HCT116 (cell line): ENCODE data around the gene HMGCLL1. TPM values are rescaled to one million over a fixed set of nuclear protein-coding genes. Genes with fewer than 3 reads are reported as not detected.

Experiments used
- ATAC-seq: fragments of 200-7000 bp; cut with Tn5 transposase; 2 replicates; pipeline ENCODE4 v1.9.1; 2020; ENCODE audit warnings: mild to moderate bottlenecking, moderate library complexity
- BruUV-seq: library from RNA; stranded (reverse); fragments of 400-500 nt; replicated peaks from 2 replicates; lab custom pipeline; 2021; lab: Mats Ljungman, UMichigan
- CTCF ChIA-PET: fragments of 300-600 bp; sonication (Branson Sonifier 250); formaldehyde crosslinking; loops from one replicate; lab custom pipeline; 2021; ENCODE audit warnings: antibody characterized with exemption; lab: Charles Lee
- POLR2A ChIA-PET: fragments of 300-600, 350-600 bp; sonication (Branson Sonifier 250); formaldehyde crosslinking; loops from one replicate; lab custom pipeline; 2021; ENCODE audit warnings: antibody characterized with exemption; lab: Charles Lee
- RAD21 ChIA-PET, 2 experiments: fragments of 300-600 bp; sonication (Branson Sonifier 250); formaldehyde crosslinking; loops; one replicate each; lab custom pipeline; 2023; ENCODE audit warnings: low total read pairs in 2 of 2; ENCODE audit not compliant: uncharacterized antibody in 2 of 2, unreplicated experiment in 2 of 2, low non-redundant PET in 1 of 2; lab: Charles Lee
- DNase-seq: peaks from one replicate; pipeline ENCODE4 v3.0.0-alpha.2; 2010; ENCODE audit warnings: low read depth, low spot score
- H2AFZ ChIP-seq: fragments of 200-600 bp; shearing (Covaris generic), sonication (generic); 2 replicates; pipeline ENCODE4 v1.6.1; 2017; ENCODE audit warnings: low read depth, mixed run types, mixed read lengths, antibody characterized with exemption, low read length; ENCODE audit not compliant: poor library complexity, severe bottlenecking
- H3K27ac ChIP-seq: 2 replicates; pipeline ENCODE4 v1.5.1; 2012; ENCODE audit warnings: low read depth, low read length
- H3K27me3 ChIP-seq: fragments of 200-600 bp; sonication (generic); 2 replicates; pipeline ENCODE4 v1.6.1; 2016; ENCODE audit warnings: mixed run types, low read length, mixed read lengths; ENCODE audit not compliant: insufficient read depth
- H3K36me3 ChIP-seq, 2 experiments: fragments of 200-500 bp in 1 of 2; fragments of 200-600 bp in 1 of 2; sonication (Bioruptor generic) in 1 of 2; sonication (generic) in 1 of 2; 2 replicates each; pipeline versions ENCODE4 v1.5.1 to v1.6.1; 2014 to 2016; ENCODE audit warnings: low read length in 2 of 2, inconsistent platforms in 1 of 2, mixed read lengths in 1 of 2, mixed run types in 1 of 2; ENCODE audit not compliant: insufficient read depth in 2 of 2, control insufficient read depth in 1 of 2
- H3K4me1 ChIP-seq, 2 experiments: fragments of 200-600 bp in 1 of 2; sonication (generic) in 1 of 2; 2 replicates each; pipeline versions ENCODE4 v1.5.1 to v1.6.1; 2012 to 2017; ENCODE audit warnings: low read length in 2 of 2, inconsistent platforms in 1 of 2, mild to moderate bottlenecking in 1 of 2, mixed read lengths in 1 of 2, mixed run types in 1 of 2, moderate library complexity in 1 of 2; ENCODE audit not compliant: insufficient read depth in 2 of 2, control insufficient read depth in 1 of 2
- H3K4me2 ChIP-seq: fragments of 200-600 bp; sonication (generic); 2 replicates; pipeline ENCODE4 v1.6.1; 2017; ENCODE audit warnings: mixed run types, low read length, mixed read lengths
- H3K4me3 ChIP-seq, 2 experiments: fragments of 200-600 bp in 1 of 2; sonication (generic) in 1 of 2; replicated peaks in 1 of 2; 2 replicates each; pipeline ENCODE4 v1.5.1; 2011 to 2016; ENCODE audit warnings: low read length in 2 of 2, control low read depth in 1 of 2, low read depth in 1 of 2, mild to moderate bottlenecking in 1 of 2, mixed read lengths in 1 of 2, mixed run types in 1 of 2
- H3K79me2 ChIP-seq: fragments of 200-600 bp; sonication (generic); 2 replicates; pipeline ENCODE4 v1.6.1; 2017; ENCODE audit warnings: mild to moderate bottlenecking, mixed run types, low read length, moderate library complexity, mixed read lengths; ENCODE audit not compliant: insufficient read depth
- H3K9ac ChIP-seq: fragments of 200-600 bp; sonication (generic); 2 replicates; pipeline ENCODE4 v1.6.1; 2016; ENCODE audit warnings: low read length, mixed read lengths
- H3K9me2 ChIP-seq: fragments of 200-600 bp; sonication (generic), shearing (Covaris generic); 2 replicates; pipeline ENCODE4 v1.6.1; 2017; ENCODE audit warnings: mixed run types, mild to moderate bottlenecking, moderate library complexity; ENCODE audit not compliant: insufficient read depth
- H3K9me3 ChIP-seq, 2 experiments: fragments of 200-500 bp in 1 of 2; fragments of 200-600 bp in 1 of 2; sonication (Bioruptor generic) in 1 of 2; sonication (generic) in 1 of 2; 2 replicates each; pipeline ENCODE4 v1.6.1; 2014 to 2017; ENCODE audit warnings: low read length in 2 of 2, mixed read lengths in 2 of 2, inconsistent platforms in 1 of 2, low read depth in 1 of 2, mild to moderate bottlenecking in 1 of 2, mixed run types in 1 of 2, moderate library complexity in 1 of 2; ENCODE audit not compliant: control insufficient read depth in 1 of 2, insufficient read depth in 1 of 2
- H4K20me1 ChIP-seq: fragments of 200-600 bp; sonication (generic), shearing (Covaris generic); 2 replicates; pipeline ENCODE4 v1.6.1; 2017; ENCODE audit warnings: mixed run types, mild to moderate bottlenecking, moderate library complexity; ENCODE audit not compliant: insufficient read depth
- EGR1 ChIP-seq: IDR thresholded peaks from 2 replicates; pipeline ENCODE4 v1.6.1; 2012; ENCODE audit warnings: low read depth
- ELF1 ChIP-seq: IDR thresholded peaks from 2 replicates; pipeline ENCODE4 v1.6.1; 2012; ENCODE audit warnings: low read depth, borderline replicate concordance
- EZH2 ChIP-seq: fragments of 200-600 bp; sonication (generic); IDR thresholded peaks from 2 replicates; pipeline ENCODE4 v1.6.1; 2017; ENCODE audit warnings: antibody characterized with exemption, mixed run types
- EZH2phosphoT487 ChIP-seq: fragments of 200-600 bp; IDR thresholded peaks from 2 replicates; pipeline ENCODE4 v1.6.1; 2018; ENCODE audit warnings: antibody characterized with exemption, borderline replicate concordance
- FOSL1 ChIP-seq: IDR thresholded peaks from 2 replicates; pipeline ENCODE4 v1.6.1; 2012; ENCODE audit warnings: low read depth
- POLR2A ChIP-seq: IDR thresholded peaks from 2 replicates; pipeline ENCODE4 v1.7.0; 2011; ENCODE audit warnings: borderline replicate concordance; ENCODE audit not compliant: insufficient read depth, insufficient read length; ENCODE audit errors: extremely low read depth
- POLR2AphosphoS5 ChIP-seq: IDR thresholded peaks from 2 replicates; pipeline ENCODE4 v1.6.1; 2011; ENCODE audit warnings: mild to moderate bottlenecking, low read depth, low read length, moderate library complexity
- RAD21 ChIP-seq: IDR thresholded peaks from 2 replicates; pipeline ENCODE4 v1.6.1; 2012; ENCODE audit warnings: low read depth, mild to moderate bottlenecking
- SIN3A ChIP-seq: IDR thresholded peaks from 2 replicates; pipeline ENCODE4 v1.6.1; 2012; ENCODE audit warnings: low read depth
- SP1 ChIP-seq: IDR thresholded peaks from 2 replicates; pipeline ENCODE4 v1.6.1; 2012; ENCODE audit warnings: low read depth
- SRF ChIP-seq: IDR thresholded peaks from 2 replicates; pipeline ENCODE4 v1.6.1; 2012; ENCODE audit warnings: low read depth
- YY1 ChIP-seq: IDR thresholded peaks from 2 replicates; pipeline ENCODE4 v1.6.1; 2011; ENCODE audit warnings: low read length, low read depth, moderate library complexity, mild to moderate bottlenecking; ENCODE audit not compliant: insufficient replicate concordance; ENCODE audit errors: extremely low read depth
- ZFX ChIP-seq: fragments of 450-650 bp; IDR thresholded peaks from 2 replicates; pipeline ENCODE4 v1.6.1; 2017
- ZNF274 ChIP-seq: fragments of 200-500 bp; sonication (Bioruptor generic); IDR thresholded peaks from 2 replicates; pipeline ENCODE4 v1.6.1; 2014; ENCODE audit warnings: mild to moderate bottlenecking, low read depth, low read length, inconsistent platforms
- intact Hi-C: fragments of 100-400 bp; cut with micrococcal nuclease; formaldehyde crosslinking; loops from 2 replicates; pipeline ENCODE4 v1.10.0; 2022
- total RNA-seq: library from RNA; stranded (reverse); gene quantifications from one replicate; pipeline ENCODE4 v1.2.1, GENCODE V29; 2021; ENCODE audit not compliant: unreplicated experiment
- TF ChIP-seq, protein P1 (sequence below), 3 experiments: fragments of 200-600 bp in 1 of 3; sonication (generic) in 1 of 3; IDR thresholded peaks in 2 of 3; conservative IDR thresholded peaks in 1 of 3; 2 replicates each; pipeline ENCODE4 v1.5.1; 2012 to 2017; ENCODE audit warnings: low read depth in 2 of 3, low read length in 2 of 3, antibody characterized with exemption in 1 of 3, borderline replicate concordance in 1 of 3, control low read depth in 1 of 3, mild to moderate bottlenecking in 1 of 3, mixed read lengths in 1 of 3, mixed run types in 1 of 3, moderate library complexity in 1 of 3; ENCODE audit not compliant: insufficient read depth in 1 of 3
- TF ChIP-seq, protein P2 (sequence below): IDR thresholded peaks from 2 replicates; pipeline ENCODE4 v1.6.1; 2011; ENCODE audit warnings: mild to moderate bottlenecking, low read length, moderate library complexity; ENCODE audit not compliant: insufficient replicate concordance; ENCODE audit errors: extremely low read depth
- TF ChIP-seq, protein P3 (sequence below): IDR thresholded peaks from 2 replicates; pipeline ENCODE4 v1.6.1; 2012; ENCODE audit warnings: low read depth

Gene HMGCLL1
- total RNA-seq, 1 experiment from 2014 or later = not detected

- H3K4me1 ChIP-seq = no peaks in the 10 kb centered on the region
- CTCF ChIA-PET = interaction anchor here (1.2 to 1.7 kb wide), 2 partner anchors 9 to 269 kb away, joined by 3 to 4 read pairs; no protein-coding TSS in a partner anchor
- TF ChIP-seq EZH2phosphoT487 (no peak), FOSL1 (no peak), POLR2A (no peak), ZFX (no peak), POLR2AphosphoS5 (no peak), EZH2 (no peak), ELF1 (no peak), SIN3A (no peak), SP1 (no peak), YY1 (no peak), ZNF274 (no peak), RAD21 (no peak), SRF (no peak), EGR1 (no peak)
- TF ChIP-seq, protein P1, sequence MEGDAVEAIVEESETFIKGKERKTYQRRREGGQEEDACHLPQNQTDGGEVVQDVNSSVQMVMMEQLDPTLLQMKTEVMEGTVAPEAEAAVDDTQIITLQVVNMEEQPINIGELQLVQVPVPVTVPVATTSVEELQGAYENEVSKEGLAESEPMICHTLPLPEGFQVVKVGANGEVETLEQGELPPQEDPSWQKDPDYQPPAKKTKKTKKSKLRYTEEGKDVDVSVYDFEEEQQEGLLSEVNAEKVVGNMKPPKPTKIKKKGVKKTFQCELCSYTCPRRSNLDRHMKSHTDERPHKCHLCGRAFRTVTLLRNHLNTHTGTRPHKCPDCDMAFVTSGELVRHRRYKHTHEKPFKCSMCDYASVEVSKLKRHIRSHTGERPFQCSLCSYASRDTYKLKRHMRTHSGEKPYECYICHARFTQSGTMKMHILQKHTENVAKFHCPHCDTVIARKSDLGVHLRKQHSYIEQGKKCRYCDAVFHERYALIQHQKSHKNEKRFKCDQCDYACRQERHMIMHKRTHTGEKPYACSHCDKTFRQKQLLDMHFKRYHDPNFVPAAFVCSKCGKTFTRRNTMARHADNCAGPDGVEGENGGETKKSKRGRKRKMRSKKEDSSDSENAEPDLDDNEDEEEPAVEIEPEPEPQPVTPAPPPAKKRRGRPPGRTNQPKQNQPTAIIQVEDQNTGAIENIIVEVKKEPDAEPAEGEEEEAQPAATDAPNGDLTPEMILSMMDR (IDR thresholded peaks at IDR 0.05 in 2 of 3, conservative IDR thresholded peaks at IDR 0.05 in 1 of 3; ENCODE audit: borderline replicate concordance in 1 of 3, insufficient read depth in 1 of 3, low read depth in 2 of 3, low read length in 2 of 3) = no peak
- TF ChIP-seq, protein P2, sequence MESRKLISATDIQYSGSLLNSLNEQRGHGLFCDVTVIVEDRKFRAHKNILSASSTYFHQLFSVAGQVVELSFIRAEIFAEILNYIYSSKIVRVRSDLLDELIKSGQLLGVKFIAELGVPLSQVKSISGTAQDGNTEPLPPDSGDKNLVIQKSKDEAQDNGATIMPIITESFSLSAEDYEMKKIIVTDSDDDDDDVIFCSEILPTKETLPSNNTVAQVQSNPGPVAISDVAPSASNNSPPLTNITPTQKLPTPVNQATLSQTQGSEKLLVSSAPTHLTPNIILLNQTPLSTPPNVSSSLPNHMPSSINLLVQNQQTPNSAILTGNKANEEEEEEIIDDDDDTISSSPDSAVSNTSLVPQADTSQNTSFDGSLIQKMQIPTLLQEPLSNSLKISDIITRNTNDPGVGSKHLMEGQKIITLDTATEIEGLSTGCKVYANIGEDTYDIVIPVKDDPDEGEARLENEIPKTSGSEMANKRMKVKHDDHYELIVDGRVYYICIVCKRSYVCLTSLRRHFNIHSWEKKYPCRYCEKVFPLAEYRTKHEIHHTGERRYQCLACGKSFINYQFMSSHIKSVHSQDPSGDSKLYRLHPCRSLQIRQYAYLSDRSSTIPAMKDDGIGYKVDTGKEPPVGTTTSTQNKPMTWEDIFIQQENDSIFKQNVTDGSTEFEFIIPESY = no peak
- TF ChIP-seq, protein P3, sequence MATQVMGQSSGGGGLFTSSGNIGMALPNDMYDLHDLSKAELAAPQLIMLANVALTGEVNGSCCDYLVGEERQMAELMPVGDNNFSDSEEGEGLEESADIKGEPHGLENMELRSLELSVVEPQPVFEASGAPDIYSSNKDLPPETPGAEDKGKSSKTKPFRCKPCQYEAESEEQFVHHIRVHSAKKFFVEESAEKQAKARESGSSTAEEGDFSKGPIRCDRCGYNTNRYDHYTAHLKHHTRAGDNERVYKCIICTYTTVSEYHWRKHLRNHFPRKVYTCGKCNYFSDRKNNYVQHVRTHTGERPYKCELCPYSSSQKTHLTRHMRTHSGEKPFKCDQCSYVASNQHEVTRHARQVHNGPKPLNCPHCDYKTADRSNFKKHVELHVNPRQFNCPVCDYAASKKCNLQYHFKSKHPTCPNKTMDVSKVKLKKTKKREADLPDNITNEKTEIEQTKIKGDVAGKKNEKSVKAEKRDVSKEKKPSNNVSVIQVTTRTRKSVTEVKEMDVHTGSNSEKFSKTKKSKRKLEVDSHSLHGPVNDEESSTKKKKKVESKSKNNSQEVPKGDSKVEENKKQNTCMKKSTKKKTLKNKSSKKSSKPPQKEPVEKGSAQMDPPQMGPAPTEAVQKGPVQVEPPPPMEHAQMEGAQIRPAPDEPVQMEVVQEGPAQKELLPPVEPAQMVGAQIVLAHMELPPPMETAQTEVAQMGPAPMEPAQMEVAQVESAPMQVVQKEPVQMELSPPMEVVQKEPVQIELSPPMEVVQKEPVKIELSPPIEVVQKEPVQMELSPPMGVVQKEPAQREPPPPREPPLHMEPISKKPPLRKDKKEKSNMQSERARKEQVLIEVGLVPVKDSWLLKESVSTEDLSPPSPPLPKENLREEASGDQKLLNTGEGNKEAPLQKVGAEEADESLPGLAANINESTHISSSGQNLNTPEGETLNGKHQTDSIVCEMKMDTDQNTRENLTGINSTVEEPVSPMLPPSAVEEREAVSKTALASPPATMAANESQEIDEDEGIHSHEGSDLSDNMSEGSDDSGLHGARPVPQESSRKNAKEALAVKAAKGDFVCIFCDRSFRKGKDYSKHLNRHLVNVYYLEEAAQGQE = no peak
- POLR2A ChIA-PET = no interaction called here
- RAD21 ChIA-PET = no interaction called here
- intact Hi-C loops = no loop called here
- no peak overlapping the region for H3K9ac ChIP-seq
- H3K27ac ChIP-seq = no peak overlapping the region
- DNase-seq (no peak), ATAC-seq (no peak)
- H3K9me2 ChIP-seq = no peaks in the 10 kb centered on the region
- no peaks in the 10 kb centered on the region for H3K9me3 ChIP-seq
- no peak overlapping the region for H3K4me2 ChIP-seq
- H4K20me1 ChIP-seq = no peaks in the 10 kb centered on the region
- no peak overlapping the region for H3K4me3 ChIP-seq
- H3K79me2 ChIP-seq = no peaks in the 10 kb centered on the region
- H3K36me3 ChIP-seq = no peaks in the 10 kb centered on the region
- H2AFZ ChIP-seq = no peak overlapping the region
- H3K27me3 ChIP-seq = peaks cover 34% of the 10 kb centered on the region
- no TSS peak for BruUV-seq
Measured at GRCh38 chr6:55545791-55546190, 33.2 kb downstream of the HMGCLL1 start.
